OCI-LY7 (cell line): ENCODE results near the gene HMGCLL1. TPM values are rescaled to one million over a fixed set of nuclear protein-coding genes. Genes with fewer than 3 reads are reported as not detected.

Experiments
- BruUV-seq: library from RNA; stranded (reverse); fragments of 400-500 nt; replicated peaks from 2 replicates; lab custom pipeline; 2021; lab: Mats Ljungman, UMichigan
- CTCF ChIA-PET: fragments of 300-600 bp; sonication (Branson Sonifier 250); formaldehyde crosslinking; loops from one replicate; lab custom pipeline; 2022; ENCODE audit warnings: antibody characterized with exemption; ENCODE audit not compliant: unreplicated experiment; lab: Charles Lee
- POLR2A ChIA-PET: fragments of 300-600 bp; sonication (Branson Sonifier 250); formaldehyde crosslinking; loops from one replicate; lab custom pipeline; 2022; ENCODE audit warnings: antibody characterized with exemption; lab: Charles Lee
- DNase-seq: peaks from one replicate; pipeline ENCODE4 v3.0.0-alpha.2; 2015; ENCODE audit warnings: low spot score
- H2AFZ ChIP-seq: fragments of 200-600 bp; sonication (generic), shearing (Covaris generic); 2 replicates; pipeline ENCODE4 v1.6.1; 2014; ENCODE audit warnings: mild to moderate bottlenecking, antibody characterized with exemption, low read length, moderate library complexity
- H3K27ac ChIP-seq: fragments of 200-600 bp; sonication (generic); 2 replicates; pipeline ENCODE4 v1.5.1; 2014; ENCODE audit warnings: mixed run types, low read depth, mild to moderate bottlenecking, moderate library complexity, low read length, inconsistent platforms; ENCODE audit not compliant: poor library complexity, severe bottlenecking
- H3K36me3 ChIP-seq: fragments of 200-600 bp; sonication (generic); 2 replicates; pipeline ENCODE4 v1.6.1; 2014; ENCODE audit warnings: mild to moderate bottlenecking, antibody characterized with exemption, low read length, moderate library complexity, mixed read lengths; ENCODE audit not compliant: insufficient read depth
- H3K4me1 ChIP-seq: fragments of 200-600 bp; sonication (generic); 2 replicates; pipeline ENCODE4 v1.5.1; 2014; ENCODE audit warnings: mild to moderate bottlenecking, low read length; ENCODE audit not compliant: insufficient read depth, poor library complexity, severe bottlenecking
- H3K4me2 ChIP-seq: fragments of 200-600 bp; sonication (generic); 2 replicates; pipeline ENCODE4 v1.6.1; 2014; ENCODE audit warnings: mild to moderate bottlenecking, low read length
- H3K4me3 ChIP-seq: fragments of 200-600 bp; sonication (generic); 2 replicates; pipeline ENCODE4 v1.5.1; 2014; ENCODE audit warnings: mild to moderate bottlenecking, low read depth, low read length; ENCODE audit not compliant: poor library complexity, severe bottlenecking
- H3K79me2 ChIP-seq: fragments of 200-600 bp; sonication (generic); 2 replicates; pipeline ENCODE4 v1.6.1; 2016; ENCODE audit warnings: low read depth, mild to moderate bottlenecking, low read length, moderate library complexity, mixed read lengths; ENCODE audit not compliant: insufficient read depth
- H3K9me2 ChIP-seq: fragments of 200-600 bp; sonication (generic); 2 replicates; pipeline ENCODE4 v1.6.1; 2016; ENCODE audit warnings: mild to moderate bottlenecking, low read length, mixed read lengths; ENCODE audit not compliant: insufficient read depth
- H3K9me3 ChIP-seq: fragments of 200-600 bp; sonication (generic); 2 replicates; pipeline ENCODE4 v1.6.1; 2014; ENCODE audit warnings: mild to moderate bottlenecking, mixed run types, low read length, mixed read lengths
- H4K20me1 ChIP-seq: fragments of 200-600 bp; sonication (generic); 2 replicates; pipeline ENCODE4 v1.6.1; 2014; ENCODE audit warnings: mild to moderate bottlenecking, antibody characterized with exemption, low read length, moderate library complexity, mixed read lengths; ENCODE audit not compliant: insufficient read depth
- CTCF ChIP-seq: fragments of 200-600 bp; sonication (generic); conservative IDR thresholded peaks from 2 replicates; pipeline ENCODE4 v1.5.1; 2014; ENCODE audit warnings: mild to moderate bottlenecking, antibody characterized with exemption, low read length, moderate library complexity, mixed read lengths
- EZH2phosphoT487 ChIP-seq: fragments of 200-600 bp; sonication (generic); IDR thresholded peaks from 2 replicates; pipeline ENCODE4 v1.6.1; 2018; ENCODE audit warnings: low read depth, borderline replicate concordance, mild to moderate bottlenecking, mixed run types, antibody characterized with exemption, low read length, moderate library complexity, mixed read lengths
- intact Hi-C: fragments of 100-400 bp; cut with micrococcal nuclease; formaldehyde crosslinking; loops from one replicate; pipeline ENCODE4 v1.10.0; 2022; ENCODE audit not compliant: unreplicated experiment
- total RNA-seq, 2 experiments: library from RNA; depleted of rRNA in 1 of 2; stranded (reverse); fragments of >200 nt in 1 of 2; shearing (Covaris generic) in 1 of 2; gene quantifications; 2 replicates each; pipeline ENCODE4 v1.2.3, GENCODE V29; 2014 to 2022

Gene HMGCLL1
- total RNA-seq, 2 experiments from 2014 or later: not detected

- Histone ChIP-seq H3K9me3 (no peaks in the 10 kb centered on the region), H3K36me3 (no peaks in the 10 kb centered on the region), H3K27ac (no peak overlapping the region), H3K4me3 (no peak overlapping the region), H3K9me2 (no peaks in the 10 kb centered on the region), H4K20me1 (no peaks in the 10 kb centered on the region), H3K4me1 (no peaks in the 10 kb centered on the region), H2AFZ (no peak overlapping the region), H3K79me2 (no peaks in the 10 kb centered on the region), H3K4me2 (no peak overlapping the region)
- TF ChIP-seq CTCF: no peak
- TF ChIP-seq EZH2phosphoT487: no peak
- DNase-seq: no peak
- intact Hi-C loops: no loop called here
- no TSS peak for BruUV-seq
- CTCF ChIA-PET: no interaction called here
- POLR2A ChIA-PET: no interaction called here
Measured at GRCh38 chr6:55524441-55524840, 54.6 kb downstream of the HMGCLL1 start.

- no peaks in the 10 kb centered on the region for H3K4me1 ChIP-seq
- BruUV-seq: no TSS peak
- H3K79me2 ChIP-seq: no peaks in the 10 kb centered on the region
- H3K36me3 ChIP-seq: no peaks in the 10 kb centered on the region
- no peak overlapping the region for H3K27ac ChIP-seq
- ChIA-PET CTCF (no interaction called here), POLR2A (no interaction called here)
- H2AFZ ChIP-seq: no peak overlapping the region
- intact Hi-C loops: no loop called here
- no peak overlapping the region for H3K4me2 ChIP-seq
- no peaks in the 10 kb centered on the region for H4K20me1 ChIP-seq
- no peak overlapping the region for H3K4me3 ChIP-seq
- H3K9me3 ChIP-seq: no peaks in the 10 kb centered on the region
- DNase-seq: no peak
- no peaks in the 10 kb centered on the region for H3K9me2 ChIP-seq
- TF ChIP-seq CTCF (no peak), EZH2phosphoT487 (no peak)
Measured at GRCh38 chr6:55518529-55519060, 60.4 kb downstream of the HMGCLL1 start.

GRCh38 chr6:55516736-55517135 is 62.3 kb downstream of the HMGCLL1 start:
- H4K20me1 ChIP-seq: no peaks in the 10 kb centered on the region
- POLR2A ChIA-PET: no interaction called here
- no peak overlapping the region for H2AFZ ChIP-seq
- BruUV-seq: no TSS peak
- DNase-seq: no peak
- no peaks in the 10 kb centered on the region for H3K9me3 ChIP-seq
- TF ChIP-seq EZH2phosphoT487 (no peak), CTCF (no peak)
- CTCF ChIA-PET: interaction anchor here (1.0 kb wide), 1 partner anchor 13 kb away, joined by 4 read pairs; no protein-coding TSS in a partner anchor
- no peak overlapping the region for H3K4me2 ChIP-seq
- H3K4me1 ChIP-seq: no peaks in the 10 kb centered on the region
- H3K79me2 ChIP-seq: no peaks in the 10 kb centered on the region
- no peaks in the 10 kb centered on the region for H3K9me2 ChIP-seq
- no peaks in the 10 kb centered on the region for H3K36me3 ChIP-seq
- intact Hi-C loops: no loop called here
- no peak overlapping the region for H3K4me3 ChIP-seq
- H3K27ac ChIP-seq: no peak overlapping the region
